ENCODE data around the gene FBXO45.
"Not testable (repeated sequence)": the region's sequence is repeated elsewhere in the genome, so short reads cannot be mapped to it uniquely, and the experiment has no call there.

The FBXO45 gene, protein sequence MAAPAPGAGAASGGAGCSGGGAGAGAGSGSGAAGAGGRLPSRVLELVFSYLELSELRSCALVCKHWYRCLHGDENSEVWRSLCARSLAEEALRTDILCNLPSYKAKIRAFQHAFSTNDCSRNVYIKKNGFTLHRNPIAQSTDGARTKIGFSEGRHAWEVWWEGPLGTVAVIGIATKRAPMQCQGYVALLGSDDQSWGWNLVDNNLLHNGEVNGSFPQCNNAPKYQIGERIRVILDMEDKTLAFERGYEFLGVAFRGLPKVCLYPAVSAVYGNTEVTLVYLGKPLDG

DNA sequence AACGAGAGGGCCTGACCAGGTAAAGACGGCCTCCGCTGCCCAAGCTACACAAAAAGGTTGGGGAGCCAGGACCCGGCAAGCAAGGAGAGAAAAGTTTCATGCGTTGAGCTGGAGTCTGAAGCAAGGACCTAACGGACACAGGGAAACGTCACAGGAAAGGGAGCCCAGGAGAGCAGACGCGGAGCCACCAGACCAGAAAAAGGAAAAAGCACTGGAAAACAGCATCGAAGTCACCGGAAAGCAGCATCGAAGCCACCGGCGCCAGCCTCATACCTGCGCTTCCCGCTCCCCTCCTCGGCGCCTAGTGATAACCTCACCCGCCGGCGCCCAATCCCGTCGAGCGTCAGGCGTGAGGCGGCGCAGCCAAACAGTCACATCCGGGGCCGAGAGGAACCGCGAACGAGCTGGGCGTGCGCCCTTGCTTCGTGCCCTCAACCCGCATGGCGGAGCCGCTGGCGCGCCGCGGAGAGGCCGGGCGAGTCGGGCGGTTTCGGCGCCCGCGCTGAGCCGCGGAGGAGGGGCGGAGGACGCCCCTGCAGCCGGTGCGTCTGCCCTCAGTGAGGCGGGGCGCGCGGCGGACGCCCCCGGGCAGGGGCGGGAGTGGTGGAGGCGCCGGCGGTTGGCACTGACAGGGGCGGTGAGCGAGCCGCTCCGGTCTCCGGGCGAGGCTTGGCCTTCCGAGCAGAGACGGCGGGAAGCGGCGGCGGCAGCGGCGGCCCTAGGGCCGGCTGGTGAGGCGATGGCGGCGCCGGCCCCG, at the start of gene FBXO45, which contains the start of gene WDR53:
Gene FBXO45, plus strand, starts transcription at position 415 of the 757 bp plus-strand sequence. Its CDS starts 325 bp downstream, at position 740.
Gene WDR53, minus strand, starts transcription at position 309 of the 757 bp plus-strand sequence. CDS start 7,079 bp downstream, outside the sequence.
- DNase-seq: peak; percentile 95

DNA sequence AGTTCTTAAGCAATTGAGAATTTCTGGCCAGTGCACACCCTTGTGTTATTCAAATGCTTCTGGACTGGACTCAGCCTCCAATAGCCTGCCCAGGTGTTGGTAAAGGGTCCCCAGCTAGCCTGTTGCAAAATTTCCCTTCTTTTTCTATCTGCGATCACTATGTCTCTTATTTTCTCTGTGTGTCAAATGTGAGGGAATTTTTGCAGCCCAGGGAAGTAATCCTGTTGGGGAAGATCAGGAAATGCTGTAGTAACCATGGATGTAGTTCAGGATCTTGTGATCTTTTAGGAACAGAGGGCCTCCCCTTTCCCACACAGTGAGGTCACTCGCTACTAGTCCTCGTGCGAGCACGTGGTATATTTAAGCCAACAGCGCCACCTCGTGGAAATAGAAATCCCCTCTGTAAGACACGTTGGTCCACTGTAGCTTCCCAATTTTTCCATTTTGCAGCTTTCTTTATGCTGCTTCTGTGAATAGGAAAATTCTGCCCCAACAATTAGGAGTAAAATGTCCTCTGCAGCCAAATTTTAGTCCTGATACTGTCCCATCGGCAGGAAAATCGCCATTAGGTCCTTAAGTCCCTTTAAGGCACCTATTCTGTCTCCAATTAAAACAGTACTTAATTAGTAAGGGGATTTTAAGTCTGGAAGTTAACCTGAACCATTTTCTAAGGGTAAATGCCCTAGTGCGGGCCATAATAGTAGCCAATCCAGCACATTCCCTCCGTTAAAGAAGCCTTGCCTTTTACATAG, 49.3 kb upstream of the FBXO45 start:
- DNase-seq: peak; percentile 83

DNA sequence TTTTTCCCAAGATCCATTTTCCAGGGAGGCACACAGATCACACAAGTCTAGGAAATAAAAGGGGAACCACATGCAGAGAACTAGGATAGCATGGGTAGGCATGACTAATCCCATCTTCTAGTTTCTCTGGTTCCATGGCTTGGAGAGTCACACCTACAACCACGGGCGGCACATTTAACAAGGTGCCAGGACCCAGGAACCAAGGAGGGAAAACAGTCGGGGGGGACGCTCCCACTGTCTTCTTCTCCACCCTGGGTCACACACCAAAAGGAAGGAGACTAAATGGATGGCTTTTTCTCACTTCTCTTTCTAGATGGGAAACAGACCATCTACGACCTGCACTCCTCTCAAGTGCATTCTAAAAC, 48.8 kb upstream of the FBXO45 start:
- DNase-seq: peak; percentile 67

DNA sequence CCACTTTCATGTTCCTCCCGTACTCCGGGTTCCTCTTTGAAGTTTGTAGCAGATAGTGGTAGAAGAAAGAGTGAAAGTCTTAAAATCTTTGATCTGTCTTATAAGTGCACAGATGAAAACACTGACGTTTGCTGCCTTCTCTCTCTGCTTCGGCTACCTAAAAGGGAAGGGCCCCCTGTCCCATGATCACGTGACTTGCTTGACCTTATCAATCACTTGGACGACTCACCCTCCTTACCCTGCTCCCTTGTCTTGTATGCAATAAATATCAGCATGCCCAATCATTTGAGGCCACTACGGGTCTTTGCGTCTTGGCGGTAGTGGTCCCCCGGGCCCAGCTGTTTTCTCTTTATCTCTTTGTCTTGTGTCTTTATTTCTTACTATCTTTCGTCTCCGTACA, 47.2 kb upstream of the FBXO45 start:
- DNase-seq: not testable (repeated sequence)

DNA sequence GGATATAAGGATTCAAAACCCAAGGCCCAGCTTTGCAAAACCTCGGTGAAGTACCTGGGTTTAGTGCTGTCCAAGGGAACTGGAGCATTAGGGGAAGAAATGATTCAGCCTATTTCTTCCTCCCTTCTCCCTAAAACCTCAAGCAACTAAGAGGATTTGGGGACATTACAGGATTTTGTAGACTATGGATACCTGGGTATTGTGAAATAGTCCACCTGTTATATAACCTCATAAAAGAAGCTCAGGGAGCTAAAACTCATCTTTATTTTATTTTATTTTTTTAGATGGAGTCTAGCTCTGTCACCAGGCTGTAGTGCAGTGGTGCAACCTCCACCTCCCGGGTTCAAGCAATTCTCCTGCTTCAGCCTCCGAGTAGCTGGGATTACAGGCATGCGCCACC, 44.6 kb upstream of the FBXO45 start:
- no peak for DNase-seq

DNA sequence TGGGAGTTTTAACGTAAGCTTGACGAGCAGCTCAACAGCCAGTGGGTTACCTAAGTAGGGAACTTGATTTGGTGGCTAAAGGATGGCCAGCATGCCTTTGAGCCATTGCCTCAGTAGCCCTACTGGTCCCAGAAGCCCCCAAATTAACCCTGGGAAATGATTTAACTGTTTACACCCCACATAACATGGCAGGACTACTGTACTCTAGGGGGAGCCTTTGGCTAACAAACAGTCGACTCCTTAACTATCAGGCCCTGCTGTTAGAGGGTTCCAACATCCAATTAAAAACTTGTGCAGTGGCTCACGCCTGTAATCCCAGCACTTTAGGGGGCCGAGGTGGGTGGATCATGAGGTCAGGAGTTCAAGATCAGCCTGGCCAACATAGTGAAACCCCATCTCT, 43.9 kb upstream of the FBXO45 start:
- no peak for DNase-seq

DNA sequence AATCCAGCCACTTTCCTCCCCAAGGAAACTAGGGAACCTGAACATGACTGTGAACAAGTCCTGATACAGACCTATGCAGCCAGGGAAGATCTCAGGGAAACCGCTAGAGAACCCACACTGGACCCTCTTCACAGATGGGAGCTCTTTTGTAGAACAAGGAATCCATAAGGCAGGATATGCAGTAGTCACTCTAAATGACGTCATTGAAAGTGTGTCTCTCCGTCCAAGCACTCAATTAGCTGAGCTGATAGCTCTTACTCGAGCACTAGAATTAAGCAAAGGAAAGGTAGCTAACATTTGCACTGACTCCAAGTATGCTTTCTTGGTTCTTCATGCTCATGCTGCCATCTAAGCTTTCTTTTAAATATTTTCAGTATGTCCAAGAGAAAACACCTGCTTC, 43.3 kb upstream of the FBXO45 start:
- no peak for DNase-seq

DNA sequence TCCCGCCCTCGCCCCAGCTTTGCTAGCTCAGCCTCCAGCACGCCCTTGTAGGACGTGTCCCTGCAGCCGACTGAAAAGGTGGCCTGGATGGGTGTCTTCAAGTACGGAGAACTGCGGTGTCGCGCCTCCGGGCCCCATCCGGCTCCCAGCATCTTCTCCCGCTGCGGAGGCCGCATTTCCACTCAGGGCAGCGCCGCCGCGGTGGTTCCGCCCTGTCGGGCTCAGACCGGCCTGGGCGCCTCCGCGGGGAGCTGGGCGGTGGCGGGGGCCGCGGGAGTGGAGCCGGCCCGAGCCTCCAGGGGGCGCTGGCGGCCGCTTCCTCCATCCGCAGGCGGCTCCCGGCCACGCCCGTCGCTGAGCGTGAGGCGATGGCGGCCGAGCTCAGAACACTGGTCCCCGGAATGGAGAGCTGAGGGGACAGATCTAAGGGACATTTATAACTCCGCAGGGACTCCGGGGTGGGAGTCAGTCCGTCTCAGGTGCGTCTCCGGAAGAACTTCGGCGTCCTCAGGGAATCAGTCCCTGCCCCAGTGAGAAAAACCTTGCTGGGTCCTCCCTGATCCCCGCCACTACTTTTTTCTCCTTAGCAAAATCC, 39.7 kb upstream of the FBXO45 start:
- DNase-seq: peak; percentile 94

DNA sequence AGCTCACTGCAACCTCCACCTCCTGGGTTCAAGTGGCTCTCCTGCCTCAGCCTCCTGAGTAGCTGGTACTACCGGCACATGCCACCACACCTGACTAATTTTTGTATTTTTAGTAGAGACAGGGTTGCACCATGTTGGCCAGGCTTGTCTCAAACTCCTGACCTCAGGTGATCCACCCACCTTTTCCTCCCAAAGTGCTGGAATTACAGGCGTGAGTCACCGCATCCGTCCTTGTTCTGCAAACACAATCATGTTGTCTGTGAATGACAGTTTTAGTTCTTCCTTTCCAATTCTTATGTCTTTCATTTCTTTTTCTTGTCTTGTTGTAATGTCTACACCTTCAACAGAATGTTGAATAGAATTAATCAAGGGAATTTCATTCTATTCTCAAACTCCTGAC, 37.0 kb upstream of the FBXO45 start:
- no peak for DNase-seq

DNA sequence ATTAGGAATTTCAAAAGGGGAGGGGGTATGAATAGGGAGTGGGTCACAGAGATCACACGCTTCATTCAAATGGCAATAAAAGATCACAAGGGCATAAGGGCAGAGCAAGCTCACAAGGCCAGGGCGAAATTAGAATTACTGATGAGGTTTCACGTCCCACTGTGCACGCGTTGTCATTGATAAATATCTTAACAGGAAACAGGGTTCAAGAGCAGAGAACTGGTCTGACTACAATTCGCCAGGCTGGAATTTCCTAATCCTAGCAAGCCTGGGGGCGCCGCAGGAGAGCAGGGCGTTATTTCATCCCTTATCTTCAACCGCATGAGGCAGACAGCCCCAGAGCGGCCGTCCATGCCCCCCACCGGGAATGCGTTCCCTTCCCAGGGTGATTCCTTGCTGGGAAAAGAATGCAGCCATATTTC, 35.2 kb upstream of the FBXO45 start:
- DNase-seq: no peak

DNA sequence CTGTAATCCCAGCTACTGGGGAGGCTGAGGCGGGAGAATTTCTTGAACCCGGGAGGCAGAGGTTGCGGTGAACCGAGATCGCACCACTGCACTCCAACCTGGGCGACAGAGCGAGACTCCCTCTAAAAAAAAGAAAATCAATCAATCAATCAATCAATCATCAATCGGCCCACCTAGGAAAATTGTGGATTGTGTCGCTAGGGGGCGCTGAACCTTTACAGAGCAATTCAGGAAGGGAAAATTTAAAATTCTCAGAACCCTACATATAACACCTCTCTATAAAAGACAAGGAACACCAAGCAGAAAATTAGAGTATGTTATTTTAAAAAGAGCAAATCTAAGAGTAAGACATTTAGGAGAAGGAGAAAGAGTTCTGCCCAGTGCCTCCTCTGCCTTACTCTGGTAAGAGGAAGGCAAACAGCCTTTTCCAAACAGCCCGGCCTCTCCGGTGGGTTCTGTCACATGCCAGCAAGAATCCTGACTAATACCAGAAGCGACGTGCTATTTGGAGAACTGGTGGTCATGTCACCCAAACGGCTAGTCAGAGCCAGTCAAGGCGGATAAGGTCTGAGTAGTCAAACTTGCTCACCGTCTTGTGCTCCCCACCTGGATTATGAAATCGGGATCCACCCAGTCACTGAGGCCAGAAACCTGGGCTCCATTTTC, 31.0 kb upstream of the FBXO45 start:
- DNase-seq: peak; percentile 86

DNA sequence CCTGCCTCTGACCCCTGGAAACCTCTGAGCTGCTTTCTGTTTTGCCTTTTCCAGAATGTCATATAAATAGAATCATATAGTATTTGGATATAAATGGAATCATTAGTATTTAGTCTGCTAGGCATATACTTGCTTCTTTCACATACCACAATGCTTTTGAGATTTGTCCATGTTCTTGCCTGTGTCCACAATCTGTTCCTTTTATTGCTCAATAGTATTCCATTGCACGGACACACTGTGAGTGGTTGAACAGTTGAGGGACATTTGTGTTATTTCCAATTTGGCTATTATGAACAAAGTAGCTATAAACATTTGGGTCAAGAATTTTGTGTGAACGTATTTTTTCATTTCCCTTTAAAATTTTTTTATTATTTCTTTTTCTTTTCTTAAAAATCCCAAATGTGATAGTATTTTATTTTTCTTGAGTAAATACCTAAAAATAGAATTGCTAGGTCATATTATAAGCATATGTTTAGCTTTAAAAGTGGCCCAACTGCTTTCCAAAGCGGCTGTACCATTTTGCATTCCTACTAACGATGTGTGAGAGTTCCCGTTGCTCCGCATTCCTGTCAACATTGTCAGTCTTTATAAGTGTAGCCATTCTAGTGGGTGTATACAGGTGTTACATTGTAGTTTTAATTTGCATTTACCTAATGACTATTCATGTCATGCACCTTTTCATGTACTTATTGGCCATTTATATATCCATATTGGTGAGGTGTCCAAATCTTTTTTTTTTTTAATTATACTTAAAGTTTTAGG, 26.6 kb upstream of the FBXO45 start:
- no peak for DNase-seq

DNA sequence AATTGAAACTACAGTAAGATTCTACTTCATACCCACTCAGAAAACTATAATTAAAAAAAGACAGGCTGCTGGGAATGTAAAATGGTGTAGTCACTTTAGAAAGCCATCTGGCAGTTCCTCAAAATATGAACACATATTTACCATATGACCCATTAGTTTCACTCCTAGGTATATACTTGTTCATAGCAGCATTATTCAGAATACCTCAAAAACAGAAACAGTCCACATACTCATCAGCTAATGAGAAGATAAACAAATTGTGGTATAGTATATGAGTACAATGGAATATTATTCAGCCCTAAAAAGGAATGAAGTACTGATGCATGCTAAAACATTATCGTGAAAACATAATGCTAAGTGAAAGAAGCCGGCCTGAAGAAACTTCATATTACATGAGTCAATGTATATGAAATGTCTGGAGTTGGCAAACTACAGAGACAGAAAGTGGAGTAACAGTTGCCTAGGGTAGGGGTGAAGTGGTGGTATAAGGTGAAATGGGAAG, 23.9 kb upstream of the FBXO45 start:
- no peak for DNase-seq

DNA sequence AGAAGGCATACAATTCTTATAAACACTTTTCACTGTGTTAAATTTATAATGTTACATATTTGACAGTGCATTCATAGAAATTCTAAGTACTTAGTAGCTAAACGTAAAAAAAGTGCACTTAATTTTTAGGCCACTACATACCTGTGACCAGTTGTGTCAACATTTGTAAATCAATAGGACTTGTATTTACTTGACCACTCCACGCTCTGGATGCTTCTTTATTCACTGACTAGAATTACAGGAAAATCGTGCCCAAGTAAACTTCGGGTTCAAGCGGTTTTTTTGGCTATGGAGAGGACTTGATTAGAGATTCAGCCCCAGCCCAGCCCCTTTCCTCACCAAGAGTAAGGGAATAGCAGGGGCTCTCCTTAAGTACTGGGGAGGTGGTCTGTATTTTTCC, 21.9 kb upstream of the FBXO45 start:
- no peak for DNase-seq

DNA sequence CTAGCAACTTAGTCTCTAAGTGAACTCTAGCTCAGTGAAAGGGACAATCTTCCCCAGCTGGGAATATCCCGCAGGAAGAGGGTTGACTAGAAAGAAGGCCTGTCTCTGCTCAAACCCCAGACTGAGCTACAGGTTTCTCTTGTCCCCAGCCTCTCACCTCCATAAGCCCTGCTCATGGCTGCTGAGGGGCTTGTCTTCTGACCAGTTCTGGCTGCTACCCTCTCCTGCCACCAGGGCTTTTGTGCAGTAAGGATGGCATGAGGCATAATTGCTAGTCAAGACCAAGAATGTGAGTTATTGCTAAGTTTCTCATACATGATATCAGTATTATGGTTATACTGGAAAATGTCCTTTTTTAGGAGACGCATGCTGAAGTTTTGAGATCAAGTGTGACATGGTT, 21.4 kb upstream of the FBXO45 start:
- no peak for DNase-seq

DNA sequence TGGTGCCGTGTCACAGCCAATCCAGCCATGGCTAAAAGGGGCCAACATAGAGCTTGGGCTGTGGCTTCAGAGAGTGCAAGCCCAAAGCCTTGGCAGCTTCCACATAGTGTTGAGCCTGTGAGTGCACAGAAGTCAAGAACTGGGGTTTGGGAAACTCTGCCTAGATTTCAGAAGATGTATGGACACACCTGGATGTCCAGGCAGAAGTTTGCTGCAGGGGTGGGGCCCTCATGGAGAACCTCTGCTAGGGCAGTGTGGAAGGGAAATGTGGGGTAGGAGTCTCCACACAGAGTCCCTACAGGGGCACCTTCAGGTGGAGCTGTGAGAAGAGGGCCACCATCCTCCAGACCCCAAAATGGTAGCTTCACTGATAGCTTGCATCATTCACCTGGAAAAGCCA, 19.1 kb upstream of the FBXO45 start:
- DNase-seq: not testable (repeated sequence)

DNA sequence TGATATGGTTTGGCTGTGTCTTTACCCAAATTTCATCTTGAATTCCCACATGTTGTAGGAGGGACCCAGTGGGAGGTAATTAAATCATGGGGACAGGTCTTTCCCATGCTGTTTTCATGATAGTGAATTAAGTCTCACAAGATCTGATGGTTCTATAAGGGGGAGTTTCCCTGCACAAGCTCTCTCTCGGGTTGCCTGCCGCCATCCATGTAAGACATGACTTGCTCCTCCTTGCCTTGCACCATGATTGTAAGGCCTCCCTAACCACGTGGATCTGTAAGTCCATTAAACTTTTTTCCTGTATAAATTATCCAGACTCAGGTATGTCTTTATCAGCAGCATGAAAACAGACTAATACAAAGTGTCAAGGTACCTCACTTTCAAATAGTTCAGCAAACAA, 18.3 kb upstream of the FBXO45 start:
- not testable (repeated sequence) for DNase-seq

DNA sequence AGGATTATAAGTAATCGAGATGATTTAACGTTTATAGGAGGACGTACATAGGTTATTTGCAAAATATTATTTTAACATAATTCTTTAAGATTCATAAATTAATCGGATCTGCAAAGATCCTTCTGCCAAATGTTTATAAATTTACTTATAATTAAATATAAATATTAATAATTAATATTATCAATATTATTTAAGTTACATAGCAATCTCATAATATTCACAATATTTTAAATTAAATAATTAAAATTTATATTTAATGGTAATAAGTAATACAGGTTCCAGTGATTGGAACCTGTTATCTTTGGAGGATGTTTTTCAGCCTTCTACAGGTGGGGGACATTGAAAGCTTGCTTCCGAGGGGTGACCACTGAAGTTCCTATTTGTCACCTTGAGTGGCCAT, 16.2 kb upstream of the FBXO45 start:
- DNase-seq: no peak

DNA sequence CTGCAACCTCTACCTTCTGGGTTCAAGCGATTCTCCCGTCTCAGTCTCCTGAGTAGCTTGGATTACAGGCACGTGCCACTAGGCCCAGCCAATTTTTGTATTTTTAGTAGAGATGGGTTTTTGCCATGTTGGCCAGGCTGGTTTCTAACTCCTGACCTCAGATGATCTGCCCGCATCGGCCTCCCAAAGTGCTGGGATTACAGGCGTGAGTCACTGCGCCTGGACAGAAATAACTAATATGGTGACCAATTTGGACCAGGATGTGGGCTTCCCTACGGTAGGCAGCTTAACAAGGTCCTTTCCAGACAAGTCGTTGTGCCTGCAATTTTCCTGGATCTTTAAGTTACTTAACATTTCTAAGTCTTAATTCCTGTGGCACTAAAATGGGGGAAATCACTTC, 14.9 kb upstream of the FBXO45 start:
- no peak for DNase-seq

DNA sequence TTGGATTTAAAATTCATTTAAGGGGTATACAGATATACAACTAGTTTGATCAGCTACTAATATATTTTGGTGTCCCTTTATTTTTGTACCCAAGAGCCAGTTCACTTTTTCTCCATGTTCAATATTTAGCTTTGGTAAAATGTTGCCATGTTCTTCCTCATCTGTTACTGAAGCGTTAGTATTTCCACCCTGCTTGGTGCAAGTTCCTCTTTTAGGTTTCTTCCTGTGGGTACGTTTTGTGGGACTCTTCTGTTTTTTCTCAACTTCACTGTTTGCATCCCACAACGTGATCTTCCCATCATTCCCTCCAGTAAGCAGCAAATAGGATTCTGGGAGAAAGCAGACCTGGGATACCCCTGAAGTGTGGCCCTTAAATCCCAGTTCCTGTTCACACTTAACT, 14.3 kb upstream of the FBXO45 start:
- DNase-seq: no peak

DNA sequence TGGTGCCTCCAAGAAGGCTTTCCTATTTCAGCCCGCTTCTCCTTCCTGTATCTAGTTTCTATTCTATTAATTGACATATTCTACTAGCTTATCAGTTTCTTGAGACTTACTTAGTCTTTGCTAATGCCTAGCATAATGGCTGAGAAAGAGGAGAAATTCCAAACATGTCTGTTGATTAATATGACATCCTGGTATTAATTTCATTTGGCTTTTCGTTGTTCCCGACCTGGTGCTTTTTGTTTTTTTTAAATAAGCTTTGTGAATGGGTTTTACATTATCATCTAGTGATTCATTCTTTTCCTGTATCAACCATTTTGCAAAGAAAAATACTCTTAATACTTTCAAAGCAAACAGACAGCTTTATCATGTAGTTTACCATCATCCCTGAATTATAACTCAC, 13.2 kb upstream of the FBXO45 start:
- DNase-seq: no peak

DNA sequence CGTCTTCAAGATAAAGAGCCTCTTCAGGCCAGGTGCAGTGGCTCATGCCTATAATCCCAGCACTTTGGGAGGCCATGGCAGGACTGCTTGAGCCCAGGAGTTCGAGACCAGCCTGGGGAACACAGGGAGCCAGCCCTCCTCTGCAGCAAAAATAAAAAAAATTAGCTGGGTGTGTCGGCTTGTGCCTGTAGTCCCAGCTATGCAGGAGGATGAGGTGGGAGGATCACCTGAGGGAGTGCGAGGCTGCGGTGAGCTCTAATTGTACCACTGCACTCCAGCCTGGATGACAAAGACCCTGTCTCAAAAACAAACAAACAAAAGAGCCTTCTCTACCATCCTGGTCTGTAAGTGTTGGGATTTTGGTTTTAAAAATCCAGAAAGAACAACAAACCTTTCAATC, 11.2 kb upstream of the FBXO45 start:
- DNase-seq: no peak
